ENCODE data around the gene HNF4A. TPM values are rescaled to one million over a fixed set of nuclear protein-coding genes. Genes with fewer than 3 reads are reported as not detected.

HNF4A gene
- total and polyA plus RNA-seq, 9 donors = under 0.01 to 11.1 (median 0.10) TPM; not detected in 1

- Histone ChIP-seq H3K27ac (ENCODE audit: low read length) (no peak overlapping the region), H3K36me3 (ENCODE audit: control insufficient read depth, insufficient read depth, low read length) (no peaks in the 10 kb centered on the region), H3K4me3 (ENCODE audit: low read length) (no peak overlapping the region), H3K9me3 (replicated peaks; ENCODE audit: control insufficient read depth, low read depth, low read length) (no peaks in the 10 kb centered on the region), H3K27me3 (ENCODE audit: control insufficient read depth, insufficient read depth, low read length) (peaks cover 22% of the 10 kb centered on the region), H3K4me1 (ENCODE audit: control insufficient read depth, insufficient read depth, low read length) (no peaks in the 10 kb centered on the region)
- WGBS (ENCODE audit: insufficient coverage) = no CpG with 5 or more reads among the region's 8 CpGs
- DNase-seq = no peak
Measured at GRCh38 chr20:44396369-44397130, 41.1 kb downstream of the HNF4A start.

DNA sequence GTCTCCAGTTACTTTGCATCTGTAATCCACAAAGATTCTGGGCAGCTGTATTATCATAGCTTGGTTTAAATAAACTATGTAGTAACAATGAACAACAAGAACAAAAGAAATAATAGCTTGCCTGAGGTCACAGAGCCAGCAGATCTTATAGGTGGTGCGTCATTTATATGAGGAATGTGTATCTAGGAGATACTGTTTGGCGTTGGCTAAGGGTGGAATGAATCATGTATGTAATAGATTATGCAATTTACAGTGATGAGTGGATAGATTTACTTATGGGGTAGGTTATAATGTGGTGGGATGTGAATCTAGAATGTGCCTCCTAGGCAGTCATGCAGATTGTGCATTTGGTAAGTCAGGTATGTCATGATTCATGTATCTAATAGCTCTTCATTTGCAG is 42.8 kb downstream of the HNF4A start:
- H3K4me1 ChIP-seq (ENCODE audit: control insufficient read depth, insufficient read depth, low read length) = no peaks in the 10 kb centered on the region
- WGBS (ENCODE audit: insufficient coverage) = 40% methylated on average over 1 of the region's 2 CpGs

DNA sequence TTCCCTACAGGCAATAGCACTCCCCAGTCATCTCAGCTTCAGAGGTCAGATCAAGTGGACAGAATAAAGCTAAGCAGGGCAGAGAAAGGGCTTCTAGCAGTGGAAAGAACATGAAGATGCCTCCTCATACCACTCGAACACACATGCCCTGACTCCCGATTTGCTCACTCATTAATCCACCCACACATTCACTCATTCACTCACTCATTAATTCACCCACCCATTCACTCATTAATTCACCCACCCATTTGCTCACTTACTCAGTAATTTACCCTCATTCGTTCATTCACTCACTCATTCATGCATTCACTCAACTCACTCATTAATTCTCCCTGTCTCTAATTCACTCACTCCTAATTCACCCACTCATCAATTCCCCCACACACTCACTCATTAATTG is 43.9 kb downstream of the HNF4A start:
- 63% methylated on average over 3 of the region's 3 CpGs for WGBS (ENCODE audit: insufficient coverage)
- Histone ChIP-seq H3K27ac (ENCODE audit: low read length) (no peak overlapping the region), H3K36me3 (ENCODE audit: control insufficient read depth, insufficient read depth, low read length) (no peaks in the 10 kb centered on the region), H3K4me3 (ENCODE audit: low read length) (no peak overlapping the region), H3K27me3 (ENCODE audit: control insufficient read depth, insufficient read depth, low read length) (peaks cover 21% of the 10 kb centered on the region), H3K9me3 (replicated peaks; ENCODE audit: control insufficient read depth, low read depth, low read length) (no peaks in the 10 kb centered on the region), H3K4me1 (ENCODE audit: control insufficient read depth, insufficient read depth, low read length) (no peaks in the 10 kb centered on the region)
- no peak for DNase-seq

More for the DNA sequence above, 42.8 kb downstream of the HNF4A start:
- peaks cover 21% of the 10 kb centered on the region for H3K27me3 ChIP-seq (ENCODE audit: control insufficient read depth, insufficient read depth, low read length)
- H3K4me3 ChIP-seq (ENCODE audit: low read length) = no peak overlapping the region
- H3K9me3 ChIP-seq (replicated peaks; ENCODE audit: control insufficient read depth, low read depth, low read length) = no peaks in the 10 kb centered on the region
- H3K36me3 ChIP-seq (ENCODE audit: control insufficient read depth, insufficient read depth, low read length) = no peaks in the 10 kb centered on the region
- H3K27ac ChIP-seq (ENCODE audit: low read length) = no peak overlapping the region
- DNase-seq = no peak

DNA sequence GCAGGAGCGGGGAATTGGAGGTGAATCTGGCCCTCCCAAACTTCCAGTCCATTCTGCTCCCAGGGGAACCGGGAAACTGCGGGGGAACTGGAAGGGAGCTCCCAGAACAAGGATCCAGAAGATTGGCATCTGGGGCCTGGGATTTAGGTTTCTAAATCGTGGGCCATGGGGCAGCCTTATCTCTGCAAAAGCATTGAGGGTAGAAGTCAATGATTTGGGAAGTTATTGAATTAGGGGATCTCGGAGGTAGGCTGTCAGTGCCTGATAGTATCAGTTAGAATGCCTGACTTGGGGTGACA is 45.1 kb downstream of the HNF4A start:
- Histone ChIP-seq H3K4me1 (ENCODE audit: control insufficient read depth, insufficient read depth, low read length) (no peaks in the 10 kb centered on the region), H3K4me3 (ENCODE audit: low read length) (no peak overlapping the region), H3K9me3 (replicated peaks; ENCODE audit: control insufficient read depth, low read depth, low read length) (no peaks in the 10 kb centered on the region), H3K27me3 (ENCODE audit: control insufficient read depth, insufficient read depth, low read length) (peaks cover 15% of the 10 kb centered on the region), H3K36me3 (ENCODE audit: control insufficient read depth, insufficient read depth, low read length) (no peaks in the 10 kb centered on the region), H3K27ac (ENCODE audit: low read length) (no peak overlapping the region)
- DNase-seq = no peak
- 76% methylated on average over 4 of the region's 5 CpGs for WGBS (ENCODE audit: insufficient coverage)

DNA sequence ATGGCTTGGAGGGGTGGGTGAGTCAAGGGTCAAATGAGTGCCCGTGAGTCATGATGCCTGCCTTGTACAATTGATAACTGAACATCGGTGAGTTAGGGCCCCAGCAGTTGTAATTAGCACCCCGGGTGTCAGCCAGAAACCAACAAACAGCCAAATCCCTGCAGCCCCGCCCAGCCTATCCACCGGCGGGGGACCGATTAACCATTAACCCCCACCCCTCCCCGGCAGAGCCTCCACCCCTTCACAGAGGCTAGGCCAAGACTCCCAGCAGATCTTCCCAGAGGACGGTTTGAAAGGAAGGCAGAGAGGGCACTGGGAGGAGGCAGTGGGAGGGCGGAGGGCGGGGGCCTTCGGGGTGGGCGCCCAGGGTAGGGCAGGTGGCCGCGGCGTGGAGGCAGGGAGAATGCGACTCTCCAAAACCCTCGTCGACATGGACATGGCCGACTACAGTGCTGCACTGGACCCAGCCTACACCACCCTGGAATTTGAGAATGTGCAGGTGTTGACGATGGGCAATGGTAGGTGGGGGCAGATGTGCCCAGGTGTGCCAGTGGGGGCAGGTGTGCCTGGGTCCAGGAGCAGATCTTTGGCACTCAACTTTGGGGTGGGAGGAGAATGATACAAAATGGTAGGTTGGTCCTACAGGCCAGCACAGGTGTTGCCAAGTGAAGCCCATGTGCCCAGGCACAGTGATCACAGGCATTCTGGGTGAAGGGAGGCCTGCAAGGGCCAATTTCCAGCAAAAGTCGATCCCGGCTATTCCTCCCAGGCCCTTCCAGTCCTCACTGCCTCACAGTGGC is 45.7 kb downstream of the HNF4A start:
- no peak for DNase-seq
- Histone ChIP-seq H3K9me3 (replicated peaks; ENCODE audit: control insufficient read depth, low read depth, low read length) (no peaks in the 10 kb centered on the region), H3K27ac (ENCODE audit: low read length) (no peak overlapping the region), H3K4me1 (ENCODE audit: control insufficient read depth, insufficient read depth, low read length) (no peaks in the 10 kb centered on the region), H3K4me3 (ENCODE audit: low read length) (no peak overlapping the region), H3K36me3 (ENCODE audit: control insufficient read depth, insufficient read depth, low read length) (no peaks in the 10 kb centered on the region), H3K27me3 (ENCODE audit: control insufficient read depth, insufficient read depth, low read length) (peaks cover 14% of the 10 kb centered on the region)
- WGBS (ENCODE audit: insufficient coverage) = 75% methylated on average over 13 of the region's 23 CpGs

GRCh38 chr20:44401770-44402390 is 46.4 kb downstream of the HNF4A start:
- WGBS (ENCODE audit: insufficient coverage) = 81% methylated on average over 15 of the region's 17 CpGs
- H3K4me3 ChIP-seq (ENCODE audit: low read length) = no peak overlapping the region

DNA sequence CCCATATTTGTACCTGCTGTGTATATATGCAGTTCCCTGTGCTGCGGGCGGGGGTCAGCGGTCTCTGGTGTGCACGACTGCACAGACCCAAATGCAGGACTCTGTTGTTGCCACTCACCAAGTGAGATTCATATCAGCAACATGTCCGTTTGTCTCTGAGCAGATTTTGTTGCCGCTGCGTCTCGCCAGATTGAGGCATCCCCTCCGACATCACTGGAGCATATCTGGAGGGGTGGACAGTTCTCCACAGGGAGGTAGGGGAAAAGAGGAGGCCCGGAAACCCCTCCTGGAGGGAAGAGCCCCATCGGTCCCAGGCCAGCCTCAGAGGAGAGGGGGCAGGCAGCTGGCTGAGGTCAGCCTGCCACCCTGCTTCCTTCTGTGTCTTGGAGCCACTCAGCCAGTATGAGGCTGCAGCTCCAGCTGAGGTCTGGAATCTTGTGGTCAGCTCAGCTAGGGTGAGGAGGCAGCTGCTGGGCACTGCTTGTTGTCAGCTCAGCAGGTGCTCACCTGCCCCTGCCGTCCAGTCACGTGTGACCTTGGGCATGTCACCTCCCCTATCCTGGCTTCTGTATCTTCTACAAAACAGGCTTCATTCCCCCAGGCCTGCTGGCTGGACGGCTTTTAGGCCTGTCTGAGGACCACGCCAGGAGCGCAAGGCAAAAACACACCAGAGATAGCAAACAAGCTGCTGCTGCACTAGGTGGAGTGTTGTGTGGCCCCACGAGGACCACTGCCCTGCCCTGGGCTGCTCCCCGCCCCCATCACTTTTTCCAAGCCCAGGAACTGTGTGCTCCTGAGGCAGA is 47.1 kb downstream of the HNF4A start:
- H3K27ac ChIP-seq (ENCODE audit: low read length) = no peak overlapping the region
- no peaks in the 10 kb centered on the region for H3K9me3 ChIP-seq (replicated peaks; ENCODE audit: control insufficient read depth, low read depth, low read length)
- no peak overlapping the region for H3K4me3 ChIP-seq (ENCODE audit: low read length)
- H3K27me3 ChIP-seq (ENCODE audit: control insufficient read depth, insufficient read depth, low read length) = peaks cover 12% of the 10 kb centered on the region
- no peaks in the 10 kb centered on the region for H3K36me3 ChIP-seq (ENCODE audit: control insufficient read depth, insufficient read depth, low read length)
- no peak for DNase-seq
- 76% methylated on average over 10 of the region's 18 CpGs for WGBS (ENCODE audit: insufficient coverage)
- H3K4me1 ChIP-seq (ENCODE audit: control insufficient read depth, insufficient read depth, low read length) = no peaks in the 10 kb centered on the region

More at GRCh38 chr20:44401770-44402390, 46.4 kb downstream of the HNF4A start:
- Histone ChIP-seq H3K4me1 (ENCODE audit: control insufficient read depth, insufficient read depth, low read length) (no peaks in the 10 kb centered on the region), H3K27me3 (ENCODE audit: control insufficient read depth, insufficient read depth, low read length) (peaks cover 11% of the 10 kb centered on the region), H3K9me3 (replicated peaks; ENCODE audit: control insufficient read depth, low read depth, low read length) (no peaks in the 10 kb centered on the region), H3K36me3 (ENCODE audit: control insufficient read depth, insufficient read depth, low read length) (no peaks in the 10 kb centered on the region), H3K27ac (ENCODE audit: low read length) (no peak overlapping the region)
- DNase-seq = no peak

GRCh38 chr20:44403194-44404112 is 48.0 kb downstream of the HNF4A start:
- no peak for DNase-seq
- WGBS (ENCODE audit: insufficient coverage) = 21% methylated on average over 2 of the region's 11 CpGs
- Histone ChIP-seq H3K27me3 (ENCODE audit: control insufficient read depth, insufficient read depth, low read length) (peaks cover 12% of the 10 kb centered on the region), H3K36me3 (ENCODE audit: control insufficient read depth, insufficient read depth, low read length) (no peaks in the 10 kb centered on the region), H3K27ac (ENCODE audit: low read length) (no peak overlapping the region), H3K4me1 (ENCODE audit: control insufficient read depth, insufficient read depth, low read length) (no peaks in the 10 kb centered on the region), H3K9me3 (replicated peaks; ENCODE audit: control insufficient read depth, low read depth, low read length) (no peaks in the 10 kb centered on the region), H3K4me3 (ENCODE audit: low read length) (no peak overlapping the region)
